Psoas muscle (tissue), 8 donors: ENCODE results near the gene SMYD3. TPM values are rescaled to one million over a fixed set of nuclear protein-coding genes. Genes with fewer than 3 reads are reported as not detected.
"Not testable (repeated sequence)": the region's sequence is repeated elsewhere in the genome, so short reads cannot be mapped to it uniquely, and the experiment has no call there.

Source experiments
- ATAC-seq, 4 donors: fragments of 200-7000 bp; cut with Tn5 transposase; one replicate each; pipeline ENCODE4 v1.9.1; 2020; ENCODE audit warnings: moderate library complexity in 3 of 4, mild to moderate bottlenecking in 2 of 4
- DNase-seq, 2 donors: peaks; one replicate each; pipeline ENCODE4 v3.0.0-alpha.2; 2020
- H3K27ac ChIP-seq: fragments of 200-600 bp; one replicate; pipeline ENCODE4 v1.8.0; 2022
- H3K27me3 ChIP-seq, 3 donors: fragments of 200-600 bp in 1 of 3; one replicate each; pipeline versions ENCODE4 v1.6.1 to v1.8.0; 2013 to 2022; ENCODE audit warnings: low read length in 2 of 3, mild to moderate bottlenecking in 2 of 3, moderate library complexity in 1 of 3; ENCODE audit not compliant: insufficient read depth in 3 of 3
- H3K36me3 ChIP-seq, 2 donors: fragments of 200-600 bp in 1 of 2; one replicate each; pipeline versions ENCODE4 v1.6.1 to v1.8.0; 2013 to 2022; ENCODE audit warnings: low read depth in 1 of 2, mild to moderate bottlenecking in 1 of 2, moderate library complexity in 1 of 2; ENCODE audit not compliant: insufficient read depth in 1 of 2
- H3K4me1 ChIP-seq: fragments of 200-600 bp; one replicate; pipeline ENCODE4 v1.8.0; 2022
- H3K4me3 ChIP-seq: fragments of 200-600 bp; one replicate; pipeline ENCODE4 v1.8.0; 2022; ENCODE audit warnings: mild to moderate bottlenecking
- H3K9me3 ChIP-seq: fragments of 200-600 bp; one replicate; pipeline ENCODE4 v1.8.0; 2022
- CTCF ChIP-seq: fragments of 200-600 bp; IDR thresholded peaks from one replicate; pipeline ENCODE4 v1.8.0; 2022; ENCODE audit warnings: antibody characterized with exemption
- WGBS, 3 donors: extraction: QIAGEN DNeasy Blood & Tissue Kit; methylation state at CpG; one replicate each; pipeline versions ENCODE4 v1.1.6 to v1.1.7; 2013; 5-methylcytosine and 5-hydroxymethylcytosine counted together
- intact Hi-C, 2 donors: fragments of 100-400 bp; cut with DNase I; formaldehyde crosslinking; loops; one replicate each; pipeline versions ENCODE4 v1.11.0 to v1.14.2; 2022
- polyA plus RNA-seq, 3 donors: library from polyadenylated mRNA; stranded (reverse); fragments of 200-250 nt; gene quantifications; one replicate each; pipeline ENCODE4 v1.2.3, GENCODE V29; 2013
- total RNA-seq, 4 donors: library from RNA; stranded (reverse); fragmentation: NEBNext Ultra II Directional in 2 of 4; extraction: Animal tissue kit (Norgen Biotek cat#: 25700) in 2 of 4; gene quantifications; one replicate each; pipeline versions ENCODE4 v1.2.1 to v1.2.4, GENCODE V29; 2021 to 2023
- donor health status: healthy with polysubstance abuse.
- donor health status: DM: no; HTN: no; CAD: no; lungs with moderate emphysema.
- donor health status: Bipolar disorder and iron deficiency.
- donor health status: healthy.
- donor health status: DM: yes; HTN: yes; CAD: no.
- donor health status: DM: no; HTN: no; CAD: no.
- donor health status: DM: no; HTN: no; CAD: no.
- donor health status: DM: yes; HTN: yes; CAD: no.

SMYD3 gene
- total and polyA plus RNA-seq, 7 donors = 2.9 to 6.4 (median 4.9) TPM

GRCh38 chr1:246364415-246364941 lies 142.6 kb downstream of the SMYD3 start:
- intact Hi-C loops = no loop called here
- H3K4me3 ChIP-seq = no peak overlapping the region
- no peaks in the 10 kb centered on the region for H3K27me3 ChIP-seq
- no peaks in the 10 kb centered on the region for H3K4me1 ChIP-seq
- WGBS, 3 donors = 84 to 89% (median 88%) methylated on average over 6 of the region's 6 CpGs
- no peaks in the 10 kb centered on the region for H3K36me3 ChIP-seq
- ATAC-seq (no peak), DNase-seq (no peak)
- H3K27ac ChIP-seq = no peak overlapping the region
- H3K9me3 ChIP-seq = no peaks in the 10 kb centered on the region
- TF ChIP-seq CTCF = no peak

- DNase-seq, ATAC-seq, H3K27ac ChIP-seq, H3K27me3 ChIP-seq, H3K9me3 ChIP-seq, H3K4me1 ChIP-seq, H3K4me3 ChIP-seq, intact Hi-C loops, H3K36me3 ChIP-seq: not testable (repeated sequence)
- 66 to 80% (median 66%) methylated on average over 3 of the region's 3 CpGs for WGBS, 3 donors
Measured at GRCh38 chr1:246357014-246357598, 150.0 kb downstream of the SMYD3 start.

GRCh38 chr1:246355411-246356230 lies 151.5 kb downstream of the SMYD3 start:
- H3K36me3 ChIP-seq = no peaks in the 10 kb centered on the region
- intact Hi-C loops = no loop called here
- WGBS, 3 donors = 91 to 93% (median 91%) methylated on average over 8 of the region's 8 CpGs
- H3K27ac ChIP-seq = no peak overlapping the region
- DNase-seq (no peak), ATAC-seq (no peak)
- no peaks in the 10 kb centered on the region for H3K9me3 ChIP-seq
- no peaks in the 10 kb centered on the region for H3K27me3 ChIP-seq
- TF ChIP-seq CTCF = no peak
- H3K4me1 ChIP-seq = no peaks in the 10 kb centered on the region
- no peak overlapping the region for H3K4me3 ChIP-seq

- no peak for ATAC-seq
- intact Hi-C loops = no loop called here
Measured at GRCh38 chr1:246351721-246352120, 155.4 kb downstream of the SMYD3 start.

More at GRCh38 chr1:246351721-246352120, 155.4 kb downstream of the SMYD3 start:
- Histone ChIP-seq H3K27ac (no peak overlapping the region), H3K4me3 (no peak overlapping the region), H3K4me1 (no peaks in the 10 kb centered on the region), H3K36me3 (no peaks in the 10 kb centered on the region), H3K27me3 (no peaks in the 10 kb centered on the region), H3K9me3 (no peaks in the 10 kb centered on the region)
- 93 to 95% (median 94%) methylated on average over 5 of the region's 5 CpGs for WGBS, 3 donors
- TF ChIP-seq CTCF = no peak
- DNase-seq = no peak
